HG02970 (cell line): Measurements from ENCODE around the gene ATRX.
"Not testable (repeated sequence)": the region's sequence is repeated elsewhere in the genome, so short reads cannot be mapped to it uniquely, and the experiment has no call there.

Source experiments
- ATAC-seq: cut with Tn5 transposase; IDR thresholded peaks from one replicate; pipeline ENCODE4 v1.9.1; 2021; ENCODE audit warnings: mild to moderate bottlenecking, moderate library complexity, moderate number of reproducible peaks; ENCODE audit not compliant: unreplicated experiment, low FRiP score

The ATRX gene, protein sequence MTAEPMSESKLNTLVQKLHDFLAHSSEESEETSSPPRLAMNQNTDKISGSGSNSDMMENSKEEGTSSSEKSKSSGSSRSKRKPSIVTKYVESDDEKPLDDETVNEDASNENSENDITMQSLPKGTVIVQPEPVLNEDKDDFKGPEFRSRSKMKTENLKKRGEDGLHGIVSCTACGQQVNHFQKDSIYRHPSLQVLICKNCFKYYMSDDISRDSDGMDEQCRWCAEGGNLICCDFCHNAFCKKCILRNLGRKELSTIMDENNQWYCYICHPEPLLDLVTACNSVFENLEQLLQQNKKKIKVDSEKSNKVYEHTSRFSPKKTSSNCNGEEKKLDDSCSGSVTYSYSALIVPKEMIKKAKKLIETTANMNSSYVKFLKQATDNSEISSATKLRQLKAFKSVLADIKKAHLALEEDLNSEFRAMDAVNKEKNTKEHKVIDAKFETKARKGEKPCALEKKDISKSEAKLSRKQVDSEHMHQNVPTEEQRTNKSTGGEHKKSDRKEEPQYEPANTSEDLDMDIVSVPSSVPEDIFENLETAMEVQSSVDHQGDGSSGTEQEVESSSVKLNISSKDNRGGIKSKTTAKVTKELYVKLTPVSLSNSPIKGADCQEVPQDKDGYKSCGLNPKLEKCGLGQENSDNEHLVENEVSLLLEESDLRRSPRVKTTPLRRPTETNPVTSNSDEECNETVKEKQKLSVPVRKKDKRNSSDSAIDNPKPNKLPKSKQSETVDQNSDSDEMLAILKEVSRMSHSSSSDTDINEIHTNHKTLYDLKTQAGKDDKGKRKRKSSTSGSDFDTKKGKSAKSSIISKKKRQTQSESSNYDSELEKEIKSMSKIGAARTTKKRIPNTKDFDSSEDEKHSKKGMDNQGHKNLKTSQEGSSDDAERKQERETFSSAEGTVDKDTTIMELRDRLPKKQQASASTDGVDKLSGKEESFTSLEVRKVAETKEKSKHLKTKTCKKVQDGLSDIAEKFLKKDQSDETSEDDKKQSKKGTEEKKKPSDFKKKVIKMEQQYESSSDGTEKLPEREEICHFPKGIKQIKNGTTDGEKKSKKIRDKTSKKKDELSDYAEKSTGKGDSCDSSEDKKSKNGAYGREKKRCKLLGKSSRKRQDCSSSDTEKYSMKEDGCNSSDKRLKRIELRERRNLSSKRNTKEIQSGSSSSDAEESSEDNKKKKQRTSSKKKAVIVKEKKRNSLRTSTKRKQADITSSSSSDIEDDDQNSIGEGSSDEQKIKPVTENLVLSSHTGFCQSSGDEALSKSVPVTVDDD (N-terminal part only)

GRCh38 chrX:77785486-77786364 lies at the start of gene ATRX:
Gene ATRX, minus strand, starts transcription at chrX:77786216. Its CDS starts 215 bp downstream, at chrX:77786001.
- no peak for ATAC-seq

- not testable (repeated sequence) for ATAC-seq
Observed at GRCh38 chrX:77831544-77831943, 45.5 kb upstream of the ATRX start.

DNA sequence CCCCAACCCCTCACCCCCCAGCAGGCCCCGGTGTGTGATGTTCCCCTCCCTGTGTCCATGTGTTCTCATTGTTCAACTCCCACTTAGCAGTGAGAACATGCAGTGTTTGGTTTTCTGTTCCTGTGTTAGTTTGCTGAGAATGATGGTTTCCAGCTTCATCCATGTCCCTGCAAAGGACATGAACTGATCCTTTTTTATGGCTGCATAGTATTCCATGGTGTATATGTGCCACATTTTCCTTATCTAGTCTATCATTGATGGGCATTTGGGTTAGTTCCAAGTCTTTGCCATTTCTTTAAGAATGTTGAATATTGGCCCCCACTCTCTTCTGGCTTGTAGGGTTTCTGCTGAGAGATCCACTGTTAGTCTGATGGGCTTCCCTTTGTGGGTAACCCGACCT lies 36.0 kb upstream of the ATRX start:
- not testable (repeated sequence) for ATAC-seq

DNA sequence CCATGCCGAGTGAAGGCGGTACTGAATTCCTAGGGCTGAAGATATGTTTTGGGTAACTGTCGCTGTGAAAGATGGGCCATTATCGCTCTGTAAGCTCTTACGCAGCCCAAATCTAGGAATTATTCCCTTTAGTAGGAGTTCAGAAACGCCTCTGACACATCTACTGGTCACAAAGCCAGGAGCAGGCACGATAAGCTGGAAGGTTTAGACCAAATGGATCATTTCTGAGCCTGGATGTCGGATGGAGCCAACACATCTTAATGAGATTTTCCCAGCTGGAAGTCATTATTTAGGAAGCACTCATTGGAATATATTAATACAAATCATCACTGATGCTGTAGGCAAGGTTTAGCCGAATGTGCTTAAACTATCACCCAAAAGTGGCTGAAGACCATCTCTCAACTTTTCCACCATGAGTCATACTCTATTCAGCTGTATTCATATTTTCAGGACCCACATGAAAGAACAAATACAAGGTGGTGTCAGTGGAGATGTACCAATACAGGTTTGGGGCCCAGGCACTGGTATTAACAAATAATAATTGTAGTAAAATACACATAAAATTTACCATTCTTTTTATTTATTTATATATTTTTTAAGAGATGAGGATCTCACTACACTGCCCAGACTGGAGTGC lies 34.2 kb upstream of the ATRX start:
- ATAC-seq: no peak

DNA sequence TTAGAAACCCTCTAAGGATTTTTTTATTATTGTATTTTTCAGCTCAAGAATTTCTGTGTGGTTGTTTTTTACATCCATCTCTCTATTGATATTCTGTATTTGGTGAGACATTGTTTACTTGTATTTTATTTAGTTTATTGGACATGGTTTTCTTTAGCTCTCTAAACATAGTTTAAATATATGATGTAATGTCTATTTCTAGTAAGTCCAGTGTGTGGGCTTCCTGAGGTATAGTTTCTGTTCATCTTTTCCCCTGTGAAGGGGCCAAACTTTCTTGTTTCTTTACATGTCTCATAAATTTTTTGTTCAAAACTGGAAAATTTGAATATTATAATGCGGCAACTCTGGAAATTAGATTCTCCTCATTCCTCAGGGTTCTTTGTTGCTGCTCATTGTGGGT lies 28.2 kb upstream of the ATRX start:
- no peak for ATAC-seq

DNA sequence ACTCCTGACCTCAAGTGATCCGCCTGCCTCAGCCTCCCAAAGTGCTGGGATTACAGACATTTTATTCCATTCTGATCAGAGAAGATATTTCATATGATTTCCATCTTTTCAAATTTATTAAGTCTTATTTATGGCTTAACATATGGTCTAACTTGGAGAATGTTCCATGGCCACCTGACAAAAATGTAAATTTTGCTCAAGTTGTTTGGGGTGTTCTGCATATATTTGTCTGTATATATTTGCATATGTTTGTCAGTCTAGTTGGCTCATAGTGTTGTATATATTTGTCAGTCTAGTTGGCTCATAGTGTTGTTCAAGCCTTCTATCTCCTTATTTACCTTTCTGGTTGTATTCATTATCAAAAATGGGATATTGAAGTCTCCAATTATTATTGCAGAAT lies 16.2 kb upstream of the ATRX start:
- no peak for ATAC-seq

DNA sequence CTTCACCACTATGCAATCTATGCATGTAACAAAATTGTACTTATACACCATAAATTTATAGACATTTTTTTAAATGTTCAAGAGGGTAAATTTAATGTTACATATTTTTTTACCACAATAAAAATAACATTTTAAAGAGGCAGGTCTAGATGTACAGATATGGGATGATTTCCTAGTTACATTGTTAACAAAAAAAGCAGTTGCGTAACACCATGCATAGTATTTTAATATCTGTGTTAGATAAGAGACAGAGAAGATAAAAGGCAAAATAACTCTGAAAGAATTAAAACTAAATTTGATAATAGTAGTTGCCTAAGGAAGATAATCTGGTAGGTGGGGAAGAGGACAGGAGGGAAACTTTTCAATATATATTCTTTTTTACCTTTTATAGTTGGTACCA lies 9.1 kb upstream of the ATRX start:
- ATAC-seq: no peak

DNA sequence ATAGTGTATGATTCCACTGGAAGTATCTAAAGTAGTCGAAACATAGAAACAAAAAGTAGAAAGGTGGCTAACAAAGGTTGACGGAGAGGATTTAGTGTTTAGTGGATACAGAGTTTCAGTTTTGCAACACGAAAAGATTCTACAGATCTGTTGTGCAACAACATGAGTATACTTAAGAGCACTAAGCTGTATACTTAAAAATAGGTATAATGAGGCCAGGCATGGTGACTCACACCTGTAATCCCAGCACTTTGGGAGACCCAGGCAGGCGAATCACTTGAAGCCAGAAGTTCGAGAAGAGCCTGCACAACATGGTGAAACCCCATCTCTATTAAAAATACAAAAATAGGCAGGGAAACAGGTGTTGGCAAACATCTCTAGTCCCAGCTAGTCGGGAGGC lies 7.9 kb upstream of the ATRX start:
- no peak for ATAC-seq

GRCh38 chrX:77788050-77788449 lies 2.0 kb upstream of the ATRX start:
- no peak for ATAC-seq

GRCh38 chrX:77786365-77786680 lies 307 bp upstream of the ATRX start:
- ATAC-seq: no peak

DNA sequence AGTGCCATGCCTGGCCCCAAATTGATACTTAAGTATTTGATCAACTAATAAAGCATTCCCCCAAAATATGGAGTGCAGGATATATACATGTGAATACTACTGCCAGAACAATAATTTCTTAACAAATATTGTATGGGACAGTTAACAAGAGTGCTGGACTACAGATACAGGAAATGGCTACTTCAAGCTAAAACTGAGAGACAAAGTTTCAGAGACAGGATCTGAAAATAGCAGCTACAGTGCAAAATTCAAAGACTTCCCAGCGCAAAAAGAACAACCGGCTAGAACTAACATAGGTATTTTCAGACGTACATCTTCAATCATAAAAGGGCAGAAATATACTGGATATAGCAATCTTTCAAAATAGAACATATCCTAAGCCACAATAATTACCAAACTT lies 6.3 kb downstream of the ATRX start:
- ATAC-seq: no peak

- no peak for ATAC-seq
Observed at GRCh38 chrX:77776659-77777058, 9.4 kb downstream of the ATRX start.

DNA sequence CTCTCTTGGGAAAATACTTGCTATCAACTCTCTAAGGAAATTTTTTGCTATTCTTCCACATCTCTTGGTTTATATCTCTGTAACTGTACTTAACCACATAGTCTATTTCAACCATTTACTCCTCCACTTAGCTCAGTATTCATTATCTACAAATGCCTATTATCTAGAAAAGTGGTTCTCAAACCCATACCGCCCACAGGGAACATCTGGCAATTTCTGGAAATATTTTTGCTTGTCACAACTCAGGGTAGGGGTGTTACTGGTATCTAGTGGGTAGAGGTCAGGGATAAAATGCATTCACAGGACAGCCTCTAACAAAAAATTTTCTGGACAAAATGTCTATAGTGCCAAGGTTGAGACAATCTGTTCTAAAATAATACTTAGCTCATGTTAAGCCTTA lies 14.4 kb downstream of the ATRX start:
- no peak for ATAC-seq

- ATAC-seq: no peak
Observed at GRCh38 chrX:77768787-77769186, 17.2 kb downstream of the ATRX start.

- ATAC-seq: not testable (repeated sequence)
Observed at GRCh38 chrX:77766212-77766611, 19.8 kb downstream of the ATRX start.

- no peak for ATAC-seq
Observed at GRCh38 chrX:77755561-77755960, 30.5 kb downstream of the ATRX start.

DNA sequence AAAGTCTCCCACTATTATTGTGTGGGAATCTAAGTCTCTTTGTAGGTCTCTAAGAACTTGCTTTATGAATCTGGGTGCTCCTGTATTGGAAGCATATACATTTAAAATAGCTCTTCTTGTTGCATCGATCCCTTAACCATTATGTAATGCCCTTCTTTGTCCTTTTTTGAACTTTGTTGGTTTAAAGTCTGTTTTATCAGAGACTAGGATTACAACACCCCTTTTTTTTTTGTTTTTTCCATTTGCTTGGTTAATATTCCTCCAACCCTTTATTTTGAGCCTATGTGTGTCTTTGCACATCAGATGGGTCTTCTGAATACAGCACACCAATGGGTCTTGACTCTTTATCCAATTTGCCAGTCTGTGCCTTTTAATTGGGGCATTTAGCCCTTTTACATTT lies 32.1 kb downstream of the ATRX start:
- not testable (repeated sequence) for ATAC-seq

DNA sequence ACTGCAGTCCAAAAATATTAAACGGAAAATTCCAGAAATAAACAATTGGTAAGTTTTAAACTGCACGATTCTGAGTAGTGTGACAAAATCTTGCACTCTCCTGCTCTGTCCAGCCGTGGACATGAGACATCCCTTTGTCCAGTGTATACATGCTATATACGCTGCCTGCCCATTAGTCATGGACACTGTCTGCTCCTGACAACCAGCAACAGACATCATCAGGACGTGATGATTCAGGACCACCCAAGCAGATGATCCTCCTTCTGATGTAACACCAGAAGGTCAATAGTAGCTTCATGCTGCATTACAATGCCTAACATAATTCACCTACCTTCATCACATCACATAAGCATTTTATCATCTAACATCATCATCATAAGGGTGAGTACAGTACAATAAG lies 36.3 kb downstream of the ATRX start:
- ATAC-seq: no peak

DNA sequence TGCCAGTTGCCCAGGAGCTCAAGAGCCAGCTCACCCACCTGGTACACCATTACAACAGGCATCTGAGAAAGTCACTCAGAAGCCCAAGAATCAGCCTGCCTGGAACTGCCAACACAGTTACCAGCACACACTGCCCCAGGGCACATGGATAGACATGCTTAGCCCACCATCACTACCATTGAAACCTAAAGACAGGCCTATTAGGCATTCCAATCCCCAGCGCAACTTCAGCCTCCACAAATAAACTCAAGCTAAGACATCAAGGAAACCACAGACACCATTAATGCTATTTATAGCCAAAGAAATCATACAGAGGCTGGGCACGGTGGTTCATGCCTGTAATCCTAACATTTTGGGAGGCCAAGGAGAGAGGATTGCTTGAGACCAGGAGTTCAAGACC lies 42.3 kb downstream of the ATRX start:
- no peak for ATAC-seq
